GM15510 (cell line): ENCODE results near the gene TBC1D20.

Source experiments
- POLR2A ChIP-seq: IDR thresholded peaks from 3 replicates; pipeline ENCODE4 v1.6.1; 2011; ENCODE audit warnings: borderline replicate concordance; ENCODE audit not compliant: insufficient read length; ENCODE audit errors: extremely low read depth

The TBC1D20 gene

GRCh38 chr20:388034-388994 is 74.0 kb downstream of the TBC1D20 start:
- TF ChIP-seq POLR2A = no peak

DNA sequence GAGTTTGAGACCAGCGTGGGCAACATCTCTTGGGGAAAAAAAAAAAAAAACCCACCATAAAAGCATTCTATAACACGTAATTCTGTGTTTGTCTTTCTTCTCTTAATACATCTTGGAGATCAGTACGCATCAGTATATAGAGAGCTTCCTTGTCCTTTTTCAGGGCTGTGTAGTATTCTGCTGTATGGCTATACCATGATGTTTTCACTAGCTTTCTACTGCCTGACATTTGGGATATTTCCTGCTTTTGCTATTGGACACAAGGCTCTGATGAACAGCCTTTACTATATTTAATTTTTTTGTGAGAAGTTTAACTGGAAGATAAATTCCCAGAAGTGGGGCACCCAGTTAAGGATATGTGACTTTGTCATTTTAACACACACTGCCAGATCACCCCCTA is 74.8 kb downstream of the TBC1D20 start:
- TF ChIP-seq POLR2A = no peak
